Suppressor macrophage treated with lipopolysaccharide for 1 hour (primary cell): ENCODE measurements around the gene FGF11.
A peak's percentile ranks its signal among the peaks of the same experiment; 100 is the strongest.

ENCODE experiments used
- DNase-seq, 3 donors: peaks; one replicate each; pipeline ENCODE4 v3.0.0-alpha.2; 2020 to 2022

FGF11 gene

DNA sequence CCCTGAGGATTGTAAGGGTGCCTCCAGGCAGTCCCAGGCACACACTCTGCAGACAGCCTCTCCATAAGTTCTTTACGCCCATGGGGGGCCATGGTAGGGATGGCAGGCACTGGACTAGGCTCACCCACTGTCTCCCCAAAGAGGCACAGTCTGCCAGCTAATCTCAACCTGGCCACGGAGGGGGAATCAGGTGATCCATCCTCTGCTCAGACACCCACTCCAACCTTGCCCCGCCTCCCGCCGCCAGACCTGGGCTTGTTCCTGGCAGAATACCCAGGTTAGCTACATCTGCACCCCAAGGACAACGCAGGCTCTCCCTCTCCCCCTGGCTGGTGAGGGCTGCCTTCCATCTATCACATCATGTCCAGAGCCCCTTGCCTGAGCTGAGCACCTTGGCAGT is 30.4 kb upstream of the FGF11 start:
- DNase-seq = no peak

- DNase-seq = no peak
These were observed 29.6 kb upstream of the FGF11 start for GRCh38 chr17:7409716-7410115.

DNA sequence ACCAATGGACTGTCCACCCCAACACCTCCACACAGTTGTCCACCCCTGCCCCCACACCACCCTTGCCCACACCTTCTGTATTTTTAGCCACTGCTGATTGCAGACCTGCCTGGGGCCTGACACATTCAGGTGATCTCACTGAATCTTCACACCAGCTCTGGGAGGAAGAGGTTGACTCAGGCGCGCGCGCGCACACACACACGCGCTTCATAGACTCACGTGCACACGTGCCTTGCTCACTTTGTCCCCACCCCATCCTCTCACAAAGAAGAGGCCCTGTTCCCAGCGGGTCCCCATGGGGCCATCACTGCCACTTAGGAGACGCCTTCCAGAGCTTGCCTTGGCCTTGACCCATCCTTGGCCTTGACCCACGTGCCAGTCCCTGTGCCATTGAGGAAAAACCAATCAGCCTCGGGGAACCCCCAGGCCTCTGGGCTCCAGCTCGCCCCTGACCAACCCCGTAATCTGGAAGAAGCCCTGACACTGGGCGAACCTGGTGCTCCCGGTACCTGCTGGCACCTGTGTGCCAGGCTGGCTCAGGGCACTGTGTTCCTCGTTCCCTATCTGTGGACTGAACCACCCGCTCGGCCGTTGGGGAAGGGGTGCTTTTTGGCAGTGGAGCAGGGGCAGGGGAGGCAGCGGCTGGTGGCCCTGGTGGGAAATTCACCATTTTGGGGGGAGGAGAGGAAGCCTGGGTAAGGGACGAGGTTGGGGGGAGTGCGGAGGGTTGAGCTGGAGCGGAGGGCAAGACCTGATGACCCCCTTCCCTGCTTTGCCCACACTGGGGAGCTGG is 28.5 kb upstream of the FGF11 start:
- no peak for DNase-seq

DNA sequence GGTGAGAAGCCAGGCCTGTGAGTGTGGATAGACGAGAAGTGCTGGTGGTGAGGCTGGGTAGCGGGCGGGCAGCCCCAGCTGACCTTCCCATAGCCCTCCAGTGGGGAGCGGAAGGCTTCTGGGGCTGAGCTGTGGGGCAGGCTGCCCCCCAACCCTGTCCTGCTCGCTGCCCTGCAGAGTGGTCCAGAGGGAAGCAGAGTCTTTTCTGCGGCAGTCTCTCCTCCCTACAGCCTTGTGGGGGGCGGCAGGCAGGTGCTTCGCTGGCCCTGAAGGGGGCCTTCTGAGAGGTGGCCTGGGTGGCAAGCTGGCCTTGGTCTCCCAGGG is 27.9 kb upstream of the FGF11 start:
- DNase-seq = no peak

DNA sequence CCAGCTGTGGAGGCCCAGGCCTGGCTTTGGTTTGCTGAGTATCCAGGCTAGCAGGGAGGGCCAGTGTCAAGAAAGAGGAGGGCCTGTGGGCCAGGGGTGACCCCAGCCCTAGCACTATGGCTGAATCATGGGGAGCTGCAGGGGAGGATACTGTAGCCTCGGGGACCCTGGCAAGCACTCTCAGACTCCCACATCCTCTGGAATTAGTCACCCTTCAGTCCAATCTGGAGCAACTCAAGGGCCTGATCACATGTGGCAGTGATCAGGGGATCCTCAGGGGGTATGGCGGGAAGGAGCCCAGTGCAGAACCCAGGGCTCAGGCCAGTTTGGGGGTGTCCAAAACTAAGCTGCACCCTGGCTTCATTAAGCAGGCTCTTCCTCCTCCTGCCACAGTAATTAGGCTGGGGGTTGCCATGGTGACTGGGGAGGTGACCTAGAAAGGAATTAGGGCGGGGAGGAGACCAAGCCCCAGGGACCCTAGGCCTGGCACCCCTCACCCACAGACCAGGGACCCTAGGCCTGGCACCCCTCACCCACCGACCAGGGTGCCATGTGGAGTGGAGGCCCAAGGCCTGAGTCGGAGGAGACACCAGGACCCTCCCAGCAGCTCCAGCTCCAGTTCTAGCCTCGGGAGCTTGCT is 25.8 kb upstream of the FGF11 start:
- DNase-seq = peak in 1 of 3 donors; percentile 20

DNA sequence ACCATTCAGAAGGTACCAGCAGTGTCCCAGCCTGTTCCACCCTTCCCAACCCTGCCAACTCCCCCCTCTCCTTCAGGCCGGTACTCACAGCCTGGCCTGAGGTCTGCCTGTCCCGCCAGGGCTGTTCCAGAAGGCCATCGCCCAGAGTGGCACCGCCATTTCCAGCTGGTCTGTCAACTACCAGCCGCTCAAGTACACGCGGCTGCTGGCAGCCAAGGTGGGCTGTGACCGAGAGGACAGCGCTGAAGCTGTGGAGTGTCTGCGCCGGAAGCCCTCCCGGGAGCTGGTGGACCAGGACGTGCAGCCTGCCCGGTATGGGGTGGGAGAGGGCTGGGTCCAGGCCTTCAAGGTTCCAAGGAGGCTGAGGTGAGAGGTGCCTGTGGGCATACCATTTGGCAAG is 24.5 kb upstream of the FGF11 start:
- DNase-seq = no peak

- no peak for DNase-seq
These were observed 23.5 kb upstream of the FGF11 start for GRCh38 chr17:7415784-7416183.

DNA sequence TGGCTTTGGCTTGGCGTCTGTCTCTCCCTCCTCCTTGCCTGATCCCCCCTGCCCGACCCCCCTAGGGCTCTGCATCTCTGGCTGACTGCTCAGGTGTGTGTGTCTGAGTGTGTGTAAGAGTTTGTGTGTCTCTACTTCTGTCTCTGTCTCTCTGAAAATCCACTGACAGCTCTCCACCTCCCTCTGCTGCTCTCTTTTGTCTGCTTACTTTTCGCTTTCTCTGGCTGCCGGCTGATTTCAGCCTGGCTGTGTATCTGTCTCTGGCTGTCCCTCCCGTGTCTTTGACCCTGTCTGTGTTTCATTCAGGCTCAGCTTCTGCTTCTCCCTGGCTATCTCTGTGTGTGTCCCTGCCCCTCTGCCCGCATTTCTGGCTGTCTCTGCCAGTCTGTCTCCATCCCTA is 23.0 kb upstream of the FGF11 start:
- no peak for DNase-seq

DNA sequence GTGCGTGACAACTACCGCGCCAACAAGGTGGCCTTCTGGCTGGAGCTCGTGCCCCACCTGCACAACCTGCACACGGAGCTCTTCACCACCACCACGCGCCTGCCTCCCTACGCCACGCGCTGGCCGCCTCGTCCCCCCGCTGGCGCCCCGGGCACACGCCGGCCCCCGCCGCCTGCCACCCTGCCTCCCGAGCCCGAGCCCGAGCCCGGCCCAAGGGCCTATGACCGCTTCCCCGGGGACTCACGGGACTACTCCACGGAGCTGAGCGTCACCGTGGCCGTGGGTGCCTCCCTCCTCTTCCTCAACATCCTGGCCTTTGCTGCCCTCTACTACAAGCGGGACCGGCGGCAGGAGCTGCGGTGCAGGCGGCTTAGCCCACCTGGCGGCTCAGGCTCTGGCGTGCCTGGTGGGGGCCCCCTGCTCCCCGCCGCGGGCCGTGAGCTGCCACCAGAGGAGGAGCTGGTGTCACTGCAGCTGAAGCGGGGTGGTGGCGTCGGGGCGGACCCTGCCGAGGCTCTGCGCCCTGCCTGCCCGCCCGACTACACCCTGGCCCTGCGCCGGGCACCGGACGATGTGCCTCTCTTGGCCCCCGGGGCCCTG is 22.2 kb upstream of the FGF11 start:
- no peak for DNase-seq

GRCh38 chr17:7418472-7419152 is 20.7 kb upstream of the FGF11 start:
- DNase-seq = no peak

- DNase-seq = no peak
These were observed 19.3 kb upstream of the FGF11 start, which contains the start of gene SPEM1 for GRCh38 chr17:7419819-7420610. SPEM1 (plus strand) TSS chr17:7420324; CDS start chr17:7420385, 61 bp downstream.

GRCh38 chr17:7421186-7421585 is 18.1 kb upstream of the FGF11 start:
- DNase-seq = no peak

GRCh38 chr17:7423679-7424078 is 15.6 kb upstream of the FGF11 start:
- no peak for DNase-seq

DNA sequence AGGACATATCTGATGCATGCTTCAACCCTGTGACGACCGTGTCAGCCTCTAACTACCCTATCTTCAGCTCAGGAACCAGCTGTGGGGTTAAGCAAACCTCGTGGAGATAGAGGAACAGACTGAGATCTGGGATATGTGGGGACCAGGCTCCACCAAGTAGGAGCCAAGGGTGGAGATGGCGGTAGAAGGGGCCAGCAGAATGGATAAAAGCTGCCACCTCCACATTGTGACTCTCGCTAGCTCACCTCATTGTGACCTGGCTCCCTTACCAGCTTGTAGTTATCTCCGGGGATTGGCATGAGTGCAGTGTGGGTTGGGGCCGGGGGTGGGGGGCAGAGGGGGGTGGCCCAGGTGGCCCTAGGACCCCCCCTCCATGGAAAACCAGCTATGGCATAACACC is 14.0 kb upstream of the FGF11 start, which contains the start of gene SPEM2:
Gene SPEM2 (plus strand): TSS at position 301 of the 400 bp plus-strand sequence. CDS start 73 bp downstream, at position 374.
- no peak for DNase-seq

DNA sequence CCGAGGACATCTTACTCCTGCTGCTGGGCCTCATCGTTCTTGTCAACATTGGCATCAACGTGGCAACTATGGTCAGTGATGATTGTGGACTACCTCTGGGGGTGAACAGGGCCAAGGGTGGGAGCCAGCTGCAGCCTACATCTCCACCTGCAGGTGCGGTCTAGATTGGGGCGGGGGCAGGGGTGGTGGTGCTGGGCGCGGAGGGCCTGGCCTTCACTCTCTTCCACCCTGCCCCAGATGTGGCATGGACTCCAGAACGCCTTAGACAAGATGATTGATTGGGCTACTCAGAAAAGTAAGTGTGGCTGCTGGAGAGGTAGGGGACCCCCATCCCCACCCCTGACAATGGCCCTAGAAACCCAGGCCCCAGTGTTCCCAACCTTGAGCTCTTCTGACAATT is 13.6 kb upstream of the FGF11 start:
- no peak for DNase-seq

- no peak for DNase-seq
These were observed 13.0 kb upstream of the FGF11 start for GRCh38 chr17:7426203-7426863.

- DNase-seq = no peak
These were observed 12.3 kb upstream of the FGF11 start for GRCh38 chr17:7426896-7427489.

DNA sequence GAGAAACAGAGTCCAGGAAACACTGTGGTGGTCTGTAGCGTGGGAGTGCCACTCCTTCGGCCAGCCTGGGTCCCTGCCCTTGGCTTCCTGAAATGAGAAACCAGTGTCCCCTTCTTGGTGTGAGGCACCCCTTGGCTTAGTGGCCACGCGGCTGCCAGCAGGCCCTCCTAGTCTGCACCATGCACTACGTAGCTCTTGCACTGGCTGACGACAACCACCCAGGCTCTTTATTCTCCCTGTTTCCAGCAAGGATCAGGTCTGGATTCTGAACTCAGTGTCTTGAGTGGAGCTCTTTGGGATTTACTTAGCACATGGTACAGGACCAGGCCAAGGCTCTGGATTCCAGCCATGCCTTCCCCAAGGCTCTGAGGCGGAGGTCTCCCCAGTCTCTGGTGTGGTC is 11.8 kb upstream of the FGF11 start:
- DNase-seq = no peak

- no peak for DNase-seq
These were observed 10.8 kb upstream of the FGF11 start, which contains the start of gene SPEM3 for GRCh38 chr17:7428557-7428956. SPEM3 (plus strand) TSS chr17:7428857; CDS start chr17:7428903, 46 bp downstream.

GRCh38 chr17:7429722-7430121 is 9.6 kb upstream of the FGF11 start:
- DNase-seq = no peak

- DNase-seq = no peak
These were observed 8.1 kb upstream of the FGF11 start for GRCh38 chr17:7431231-7431630.

DNA sequence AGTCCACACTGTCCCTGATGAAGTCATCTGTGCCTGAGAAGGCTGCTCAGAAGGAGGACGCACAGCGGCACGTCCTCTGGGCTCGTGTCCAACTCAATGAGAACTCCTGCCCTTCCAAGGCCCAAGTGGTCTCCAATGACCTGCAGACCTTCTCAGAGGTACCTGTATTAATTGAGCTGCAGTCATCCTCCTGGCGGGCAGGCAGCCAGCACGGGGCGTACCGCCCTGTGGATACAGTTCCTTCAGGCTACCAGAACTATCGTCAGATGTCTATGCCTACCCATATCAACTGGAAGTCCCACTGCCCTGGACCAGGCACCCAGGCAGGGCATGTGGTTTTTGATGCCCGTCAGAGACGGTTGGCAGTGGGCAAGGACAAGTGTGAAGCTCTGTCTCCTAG is 7.0 kb upstream of the FGF11 start:
- no peak for DNase-seq
